ENCODE results near the gene ERF.

The ERF gene

GRCh38 chr19:42287827-42288107 is 32.8 kb upstream of the ERF start:
- H3K79me2 ChIP-seq (ENCODE audit: control insufficient read depth, low read length) = peaks cover 29% of the 10 kb centered on the region
- H3K4me1 ChIP-seq (ENCODE audit: control insufficient read depth, low read length) = peaks cover 29% of the 10 kb centered on the region
- peaks cover 70% of the 10 kb centered on the region for H3K36me3 ChIP-seq (ENCODE audit: control insufficient read depth, low read length)
- no peak overlapping the region for H3K4me2 ChIP-seq (ENCODE audit: low read length)
- H3K27ac ChIP-seq (ENCODE audit: low read depth, low read length) = no peak overlapping the region
- no peaks in the 10 kb centered on the region for H3K9me3 ChIP-seq (ENCODE audit: control insufficient read depth, insufficient read depth, low read length)
- H3K4me3 ChIP-seq (ENCODE audit: low read length) = no peak overlapping the region
- 0 out of 2 replicates have a peak, but pooled peaks cover 3% of the 10 kb centered on the region for H4K20me1 ChIP-seq (ENCODE audit: control insufficient read depth, insufficient read depth, low read depth, low read length)
- peaks cover 6% of the 10 kb centered on the region for H3F3A ChIP-seq (ENCODE audit: control insufficient read depth, insufficient read depth)
- no peaks in the 10 kb centered on the region for H3K27me3 ChIP-seq (ENCODE audit: control insufficient read depth, low read length)
- TF ChIP-seq, protein P1, sequence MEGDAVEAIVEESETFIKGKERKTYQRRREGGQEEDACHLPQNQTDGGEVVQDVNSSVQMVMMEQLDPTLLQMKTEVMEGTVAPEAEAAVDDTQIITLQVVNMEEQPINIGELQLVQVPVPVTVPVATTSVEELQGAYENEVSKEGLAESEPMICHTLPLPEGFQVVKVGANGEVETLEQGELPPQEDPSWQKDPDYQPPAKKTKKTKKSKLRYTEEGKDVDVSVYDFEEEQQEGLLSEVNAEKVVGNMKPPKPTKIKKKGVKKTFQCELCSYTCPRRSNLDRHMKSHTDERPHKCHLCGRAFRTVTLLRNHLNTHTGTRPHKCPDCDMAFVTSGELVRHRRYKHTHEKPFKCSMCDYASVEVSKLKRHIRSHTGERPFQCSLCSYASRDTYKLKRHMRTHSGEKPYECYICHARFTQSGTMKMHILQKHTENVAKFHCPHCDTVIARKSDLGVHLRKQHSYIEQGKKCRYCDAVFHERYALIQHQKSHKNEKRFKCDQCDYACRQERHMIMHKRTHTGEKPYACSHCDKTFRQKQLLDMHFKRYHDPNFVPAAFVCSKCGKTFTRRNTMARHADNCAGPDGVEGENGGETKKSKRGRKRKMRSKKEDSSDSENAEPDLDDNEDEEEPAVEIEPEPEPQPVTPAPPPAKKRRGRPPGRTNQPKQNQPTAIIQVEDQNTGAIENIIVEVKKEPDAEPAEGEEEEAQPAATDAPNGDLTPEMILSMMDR (IDR thresholded peaks at IDR 0.05; ENCODE audit: low read depth, low read length, poor library complexity, severe bottlenecking) = no peak
- no peak for TF ChIP-seq EZH2phosphoT487 (IDR thresholded peaks at IDR 0.05; ENCODE audit: borderline replicate concordance, low read length)
- H3K9me2 ChIP-seq (replicated peaks; ENCODE audit: control insufficient read depth, low read length) = no peaks in the 10 kb centered on the region

DNA sequence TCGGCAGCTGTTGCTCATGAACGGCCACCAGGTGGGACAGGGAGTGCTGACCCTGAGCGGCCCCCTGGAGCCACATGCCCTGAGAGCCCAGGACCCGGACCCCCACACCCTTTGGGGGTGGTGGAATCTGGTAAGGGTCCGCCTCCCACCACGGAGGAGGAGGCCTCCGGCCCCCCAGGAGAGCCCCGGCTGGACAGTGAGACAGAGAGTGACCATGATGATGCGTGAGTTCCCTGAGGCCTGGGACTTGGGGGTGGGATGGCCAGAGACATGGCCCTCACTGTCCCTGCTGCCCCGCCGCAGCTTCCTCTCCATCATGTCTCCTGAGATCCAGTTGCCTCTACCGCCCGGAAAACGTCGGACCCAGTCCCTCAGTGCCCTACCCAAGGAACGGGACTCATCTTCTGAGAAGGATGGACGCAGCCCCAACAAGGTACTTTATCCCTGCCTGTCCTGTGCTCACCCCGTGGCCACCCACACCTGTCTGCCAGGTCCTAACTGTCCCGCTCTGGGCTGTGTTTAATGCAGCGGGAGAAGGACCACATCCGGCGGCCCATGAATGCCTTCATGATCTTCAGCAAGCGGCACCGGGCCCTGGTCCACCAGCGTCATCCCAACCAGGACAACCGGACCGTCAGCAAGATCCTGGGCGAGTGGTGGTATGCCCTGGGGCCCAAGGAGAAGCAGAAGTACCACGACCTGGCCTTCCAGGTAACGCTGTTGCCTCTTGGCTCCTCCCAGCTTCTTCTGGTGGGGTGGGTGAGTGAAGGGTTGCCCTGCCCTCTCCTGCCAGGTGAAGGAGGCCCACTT is 32.3 kb upstream of the ERF start:
- TF ChIP-seq EZH2phosphoT487 (IDR thresholded peaks at IDR 0.05; ENCODE audit: borderline replicate concordance, low read length) = no peak
- TF ChIP-seq, protein P1 (IDR thresholded peaks at IDR 0.05; ENCODE audit: low read depth, low read length, poor library complexity, severe bottlenecking) = no peak

DNA sequence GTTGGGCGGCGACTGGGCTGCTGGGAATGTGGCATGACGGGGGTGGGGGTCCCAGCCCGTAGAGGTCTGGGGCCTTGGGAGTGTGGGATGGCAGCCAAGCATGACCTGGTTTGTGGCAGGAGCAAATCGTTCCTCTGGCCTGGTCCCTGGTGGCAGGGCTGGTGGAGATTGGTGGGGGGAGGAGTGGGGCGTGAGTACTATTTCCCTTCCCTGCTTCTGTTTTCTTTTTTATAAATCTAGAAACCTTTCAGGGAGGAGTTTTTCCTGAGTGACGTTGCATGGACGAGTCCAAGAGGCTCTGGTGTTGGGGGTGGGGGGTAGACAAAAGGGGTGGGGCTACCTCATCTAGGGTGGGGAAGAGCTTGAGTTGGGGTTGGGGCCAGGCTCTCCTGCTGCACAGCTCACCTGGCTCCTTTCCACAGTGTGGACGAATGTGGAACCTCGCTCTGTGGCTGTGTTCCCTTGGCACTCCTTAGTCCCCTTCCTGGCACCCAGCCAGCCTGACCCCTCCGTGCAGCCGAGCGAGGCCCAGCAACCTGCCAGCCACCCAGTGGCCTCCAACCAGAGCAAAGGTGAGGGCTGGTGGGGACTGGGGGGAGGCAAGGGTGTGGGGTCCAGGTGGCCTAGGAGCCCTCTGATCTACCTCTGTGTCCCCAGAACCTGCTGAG is 31.6 kb upstream of the ERF start:
- no peaks in the 10 kb centered on the region for H3K9me3 ChIP-seq (ENCODE audit: control insufficient read depth, insufficient read depth, low read length)
- H3K27me3 ChIP-seq (ENCODE audit: control insufficient read depth, low read length) = no peaks in the 10 kb centered on the region
- H3K9me2 ChIP-seq (replicated peaks; ENCODE audit: control insufficient read depth, low read length) = no peaks in the 10 kb centered on the region
- peaks cover 12% of the 10 kb centered on the region for H3F3A ChIP-seq (ENCODE audit: control insufficient read depth, insufficient read depth)
- H3K79me2 ChIP-seq (ENCODE audit: control insufficient read depth, low read length) = peaks cover 34% of the 10 kb centered on the region
- peaks cover 57% of the 10 kb centered on the region for H3K36me3 ChIP-seq (ENCODE audit: control insufficient read depth, low read length)
- H3K4me1 ChIP-seq (ENCODE audit: control insufficient read depth, low read length) = peaks cover 42% of the 10 kb centered on the region
- H3K27ac ChIP-seq (ENCODE audit: low read depth, low read length) = peak overlapping the region; percentile 61
- TF ChIP-seq, protein P1 (IDR thresholded peaks at IDR 0.05; ENCODE audit: low read depth, low read length, poor library complexity, severe bottlenecking) = no peak
- TF ChIP-seq EZH2phosphoT487 (IDR thresholded peaks at IDR 0.05; ENCODE audit: borderline replicate concordance, low read length) = no peak
- H4K20me1 ChIP-seq (ENCODE audit: control insufficient read depth, insufficient read depth, low read depth, low read length) = 0 out of 2 replicates have a peak, but pooled peaks cover 3% of the 10 kb centered on the region
- peak overlapping the region; percentile 87 for H3K4me2 ChIP-seq (ENCODE audit: low read length)
- peak overlapping the region; percentile 75 for H3K4me3 ChIP-seq (ENCODE audit: low read length)

More for the DNA sequence above, 32.3 kb upstream of the ERF start:
- Histone ChIP-seq H3K4me2 (ENCODE audit: low read length) (peak overlapping the region; percentile 87; the same call in 1 of the 2 replicates), H4K20me1 (ENCODE audit: control insufficient read depth, insufficient read depth, low read depth, low read length) (0 out of 2 replicates have a peak, but pooled peaks cover 3% of the 10 kb centered on the region), H3K27me3 (ENCODE audit: control insufficient read depth, low read length) (no peaks in the 10 kb centered on the region), H3K36me3 (ENCODE audit: control insufficient read depth, low read length) (peaks cover 65% of the 10 kb centered on the region), H3K9me3 (ENCODE audit: control insufficient read depth, insufficient read depth, low read length) (no peaks in the 10 kb centered on the region), H3F3A (ENCODE audit: control insufficient read depth, insufficient read depth) (peaks cover 10% of the 10 kb centered on the region), H3K4me3 (ENCODE audit: low read length) (no peak overlapping the region), H3K4me1 (ENCODE audit: control insufficient read depth, low read length) (peaks cover 34% of the 10 kb centered on the region), H3K27ac (ENCODE audit: low read depth, low read length) (no peak overlapping the region), H3K79me2 (ENCODE audit: control insufficient read depth, low read length) (peaks cover 29% of the 10 kb centered on the region), H3K9me2 (replicated peaks; ENCODE audit: control insufficient read depth, low read length) (no peaks in the 10 kb centered on the region)

Data from DOHH2 (cell line).